ENCODE data around the gene CPEB1.

The CPEB1 gene

DNA sequence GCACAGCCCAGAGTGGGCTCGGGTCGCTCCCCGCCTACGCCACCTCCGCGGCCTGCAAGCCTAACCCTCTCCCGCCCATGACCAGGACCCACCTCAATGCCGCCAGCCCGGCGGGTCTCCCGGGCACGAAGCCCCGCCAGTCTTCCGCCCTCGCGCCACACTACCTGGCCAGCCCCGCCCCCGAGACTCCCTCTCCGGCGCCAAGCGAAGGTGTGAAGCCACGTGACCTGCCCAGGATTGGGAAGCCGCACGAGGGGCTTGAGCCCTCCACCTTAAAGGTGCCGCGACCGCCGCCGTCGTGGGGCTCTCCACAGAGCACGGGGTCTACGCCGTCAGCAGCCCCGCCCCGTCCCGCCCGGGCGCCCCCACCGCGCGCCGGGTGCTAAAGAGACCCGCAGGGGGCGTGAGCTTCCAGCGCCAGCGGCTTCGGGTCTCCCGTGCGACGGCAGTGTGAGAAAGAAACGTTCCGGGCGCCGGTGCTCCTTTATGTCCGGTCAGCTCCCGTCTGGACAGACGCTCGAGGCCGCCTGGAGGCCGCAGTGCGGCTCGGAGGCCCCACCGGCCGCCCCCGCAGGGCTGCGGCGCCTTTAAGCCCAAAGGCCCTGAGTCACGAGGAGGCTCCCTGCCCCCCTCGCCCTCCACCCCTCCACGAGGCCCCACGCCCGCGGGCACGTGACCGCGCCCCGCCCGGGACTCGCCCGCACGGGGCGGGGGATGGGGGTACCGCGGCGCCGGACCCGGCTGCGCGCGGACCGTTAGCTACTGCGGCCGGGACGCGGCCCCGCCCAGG is at the start of gene CPEB1:
Gene CPEB1 (minus strand): TSS at position 319 of the 790 bp plus-strand sequence. CDS start 18,904 bp downstream, outside the sequence.
- peak; percentile 42 to 43 for DNase-seq (ENCODE audit: low read depth in 2 of 2)

DNA sequence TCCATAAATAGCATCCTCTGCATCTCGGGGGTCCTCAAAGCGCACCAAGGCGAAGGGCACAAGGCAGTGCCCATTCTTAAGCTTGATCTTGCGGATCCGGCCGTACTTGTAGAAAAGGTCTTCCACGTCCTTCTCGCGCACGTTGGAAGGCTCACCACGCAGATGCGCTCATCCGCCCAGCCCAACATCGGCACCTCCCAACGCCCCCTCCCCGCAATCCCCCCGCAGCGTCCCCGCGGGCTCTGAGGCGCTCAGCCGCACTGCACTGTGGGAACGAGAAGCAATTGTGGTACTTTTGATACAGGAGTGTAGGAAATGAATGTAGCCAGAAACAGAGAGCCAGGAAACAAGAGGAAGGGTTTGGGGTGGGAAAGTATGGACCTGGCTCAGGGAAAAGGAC is 45.0 kb upstream of the CPEB1 start:
- DNase-seq (ENCODE audit: low read depth in 2 of 2) = no peak

DNA sequence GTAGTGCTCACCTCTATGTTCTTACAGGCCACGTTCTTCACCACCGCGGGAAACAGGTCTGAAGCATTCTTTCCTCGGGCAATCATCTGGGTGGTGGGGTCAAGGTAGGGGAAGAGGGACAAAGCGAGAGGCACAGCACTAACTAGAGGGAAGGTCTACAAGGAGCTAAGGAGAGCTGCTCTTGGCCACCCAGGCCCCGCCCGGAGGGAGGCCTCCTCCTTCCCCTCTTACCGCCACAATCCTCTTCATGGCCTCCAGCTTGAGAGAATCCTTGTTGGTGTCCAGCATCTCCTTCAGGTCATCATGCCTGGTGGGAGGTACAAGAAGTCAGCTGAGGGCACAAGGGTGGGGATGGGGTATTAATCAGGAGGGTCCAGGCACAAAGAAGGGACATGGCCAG is 42.0 kb upstream of the CPEB1 start:
- no peak for DNase-seq (ENCODE audit: low read depth in 2 of 2)

DNA sequence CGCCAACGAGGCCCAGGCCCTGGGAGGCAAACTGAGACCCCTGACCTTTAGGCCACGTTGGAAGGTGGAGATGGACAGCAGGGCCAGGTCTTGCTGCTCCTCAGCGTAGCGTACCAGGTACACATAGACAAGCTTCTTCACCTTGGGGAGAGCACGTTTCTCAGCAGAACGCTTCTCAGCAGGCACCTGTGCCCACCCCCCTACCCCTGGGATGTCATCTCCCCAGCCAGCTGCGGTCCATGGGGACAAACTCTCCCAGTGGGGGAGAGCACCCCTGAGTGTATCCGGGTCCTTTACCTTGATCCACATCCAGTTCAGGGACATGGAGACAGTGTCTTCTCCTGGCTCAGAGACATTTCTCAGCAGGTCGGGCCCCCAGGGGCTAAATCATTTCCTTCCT is 41.5 kb upstream of the CPEB1 start:
- DNase-seq (ENCODE audit: low read depth in 2 of 2) = no peak

DNA sequence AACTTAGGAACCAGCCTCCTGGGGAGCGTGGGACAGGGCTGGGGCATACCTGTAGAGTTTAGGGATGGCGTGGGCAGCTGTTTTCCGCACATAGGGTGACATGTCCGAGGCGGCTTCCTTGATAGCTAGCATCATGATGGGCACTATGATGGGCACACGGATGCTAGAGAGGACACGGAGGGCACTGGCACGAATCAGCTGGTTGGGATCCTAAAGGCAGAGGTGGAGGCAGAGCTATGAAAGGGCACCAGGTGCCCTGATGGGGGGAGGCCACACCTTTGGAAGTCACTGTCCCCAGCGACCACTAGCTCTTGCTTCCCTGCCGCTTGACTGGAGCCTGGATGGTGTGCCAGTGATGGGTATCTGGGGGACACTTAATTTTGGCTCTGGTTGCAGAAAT is 34.2 kb upstream of the CPEB1 start:
- no peak for DNase-seq (ENCODE audit: low read depth in 2 of 2)

DNA sequence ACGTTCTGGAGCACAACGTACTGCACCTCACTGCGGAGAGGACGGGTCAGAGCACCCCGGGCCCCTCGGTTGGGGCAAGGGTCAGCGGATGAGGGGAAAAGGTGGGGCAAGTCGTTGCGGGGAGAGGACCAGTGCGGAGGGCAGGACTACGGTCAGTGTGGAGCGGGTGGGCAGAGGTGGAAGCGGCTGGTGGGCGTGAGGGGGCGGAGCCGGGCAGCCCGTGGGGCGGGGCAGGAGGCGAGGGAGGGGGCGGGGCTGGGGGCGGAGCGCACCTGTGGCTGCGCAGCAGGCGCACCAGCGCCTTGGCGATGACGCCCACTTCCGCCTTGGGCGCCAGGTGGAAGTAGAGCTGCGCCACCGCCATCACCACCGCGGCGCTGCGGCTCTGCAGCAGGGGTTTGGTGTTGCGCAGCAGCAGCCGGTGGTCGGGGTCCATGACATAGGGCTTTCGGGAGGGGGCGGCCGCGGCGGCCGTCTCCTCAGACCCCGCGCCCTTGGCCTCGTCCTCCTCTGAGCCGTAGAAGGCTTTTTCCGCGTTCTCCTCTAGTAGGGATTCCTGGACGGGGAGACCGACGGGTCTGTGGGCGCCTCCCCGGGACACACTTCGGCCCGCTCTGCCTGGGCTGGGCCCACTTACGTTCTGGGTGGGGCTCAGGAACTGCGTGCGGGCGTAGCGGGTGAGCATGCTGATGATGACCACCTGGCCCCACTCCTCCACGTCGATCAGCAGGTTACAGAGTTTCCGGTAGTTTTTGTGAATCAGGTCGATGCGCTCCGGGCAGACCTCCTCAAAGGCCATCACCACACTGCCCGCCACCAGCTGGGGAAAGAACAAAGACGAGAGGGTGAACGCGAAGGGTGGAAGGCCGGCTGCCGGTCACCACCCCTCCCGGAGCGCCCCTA is 33.3 kb upstream of the CPEB1 start:
- DNase-seq (ENCODE audit: low read depth in 2 of 2) = peak; percentile 64 to 65

DNA sequence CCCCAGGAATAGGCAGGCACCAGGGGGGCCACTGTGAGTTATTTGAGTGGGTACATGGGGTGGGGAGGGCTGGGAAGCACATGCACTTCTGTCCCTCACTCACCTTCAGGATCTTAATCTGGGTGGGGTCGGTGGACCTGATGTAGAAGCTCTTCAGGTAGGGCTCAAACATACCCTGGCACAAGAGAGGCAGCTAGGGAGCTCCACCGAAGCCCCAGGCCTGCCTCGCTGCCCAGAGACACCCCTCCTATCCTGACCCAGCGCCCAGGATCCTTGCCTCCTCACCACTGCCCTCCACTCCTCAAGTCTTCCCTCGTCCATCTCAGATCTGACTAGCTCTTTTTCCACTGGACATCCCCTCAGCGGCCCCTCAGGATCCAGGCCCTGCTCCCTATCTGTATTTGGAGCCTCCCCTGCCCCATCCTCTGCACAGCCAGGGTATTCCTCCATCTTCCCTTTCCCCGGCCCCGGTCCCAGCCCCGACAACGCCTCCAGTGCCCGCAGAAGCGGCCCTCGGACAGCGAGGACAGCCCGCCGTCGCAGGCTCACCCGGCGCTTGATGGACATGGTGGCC is 32.5 kb upstream of the CPEB1 start:
- DNase-seq (ENCODE audit: low read depth in 2 of 2) = no peak

DNA sequence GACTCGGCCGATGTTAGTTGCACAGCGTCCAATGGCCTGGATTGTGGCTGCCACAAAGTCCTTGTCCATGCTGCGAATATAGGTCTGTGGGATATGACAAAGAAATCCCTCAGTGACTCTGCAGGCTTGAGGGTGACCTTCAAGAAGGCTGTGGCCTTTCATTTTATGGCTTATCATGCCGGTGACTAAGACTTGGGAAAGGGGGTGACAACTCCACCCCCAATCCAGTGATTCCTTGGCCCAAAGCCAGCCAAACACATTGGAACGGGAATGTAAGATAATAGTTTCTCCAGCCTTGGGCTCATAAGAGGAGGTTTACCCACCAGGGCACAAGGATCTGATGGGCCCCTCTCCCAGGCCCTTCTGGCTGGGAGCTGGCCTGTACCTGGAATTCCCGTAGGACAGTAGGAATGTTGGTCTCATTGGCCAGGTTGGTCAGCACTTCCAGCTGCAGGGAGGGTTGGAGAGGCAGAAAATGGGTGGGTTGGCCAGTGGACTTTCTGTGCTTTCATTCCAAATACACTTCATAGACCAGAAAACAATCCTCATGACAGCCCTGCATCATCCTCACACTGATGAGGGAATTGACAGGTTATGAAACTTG is 30.7 kb upstream of the CPEB1 start:
- DNase-seq (ENCODE audit: low read depth in 2 of 2) = no peak

DNA sequence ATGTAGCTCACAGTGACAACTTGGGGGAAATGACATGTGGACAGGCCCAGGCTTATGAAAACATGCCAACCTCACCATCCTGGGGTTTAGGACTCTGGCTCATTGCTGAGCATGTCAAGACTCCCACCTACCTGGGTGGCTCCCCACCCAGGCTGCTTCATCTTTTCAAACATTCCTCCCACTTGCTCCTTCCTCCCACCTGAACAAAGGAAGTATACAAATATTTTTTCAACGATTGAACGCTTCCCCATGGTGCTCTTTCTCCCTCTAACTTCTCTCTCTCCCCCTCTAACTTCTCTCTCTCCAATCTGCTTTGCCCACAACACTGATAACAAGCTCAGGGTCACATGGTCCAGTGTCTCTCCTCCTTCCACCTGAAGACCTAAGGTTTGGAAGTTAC is 27.7 kb upstream of the CPEB1 start:
- no peak for DNase-seq (ENCODE audit: low read depth in 2 of 2)

DNA sequence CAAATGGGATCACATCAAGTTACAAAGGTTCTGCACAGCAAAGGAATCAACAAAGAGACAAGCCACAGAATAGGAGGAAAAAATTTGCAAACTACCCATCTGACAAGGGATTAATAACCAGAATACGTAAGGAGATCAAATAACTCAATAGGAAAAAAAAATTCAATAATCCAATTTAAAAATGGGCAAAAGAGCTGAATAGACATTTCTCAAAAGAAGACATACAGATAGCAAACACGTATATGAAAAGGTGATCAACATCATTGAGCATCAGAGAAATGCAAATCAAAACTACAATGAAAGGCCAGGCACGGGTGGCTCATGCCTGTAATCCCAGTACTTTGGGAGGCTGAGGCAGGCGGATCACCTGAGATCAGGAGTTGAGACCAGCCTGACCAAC is 23.5 kb upstream of the CPEB1 start:
- DNase-seq (ENCODE audit: low read depth in 2 of 2) = no peak

DNA sequence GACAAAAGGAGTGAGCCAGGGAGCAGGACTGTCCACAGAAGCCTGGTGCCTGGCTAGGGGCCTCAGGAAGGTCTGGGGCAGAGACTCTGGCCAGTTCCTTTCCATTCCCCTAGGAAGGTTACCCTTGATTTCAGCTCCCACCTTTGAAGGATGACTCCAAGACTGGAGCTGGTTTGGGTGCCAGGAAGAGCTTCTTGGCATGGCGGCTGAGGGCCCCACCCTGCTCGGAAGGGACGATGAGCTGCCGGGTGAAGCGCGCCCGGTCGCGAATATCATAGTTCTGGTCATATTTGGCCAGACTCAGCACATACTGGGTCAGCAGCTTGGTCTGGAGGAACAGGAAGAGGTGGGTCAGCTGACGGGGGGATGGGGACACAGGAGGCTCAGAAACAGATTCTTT is 19.4 kb upstream of the CPEB1 start:
- no peak for DNase-seq (ENCODE audit: low read depth in 2 of 2)

DNA sequence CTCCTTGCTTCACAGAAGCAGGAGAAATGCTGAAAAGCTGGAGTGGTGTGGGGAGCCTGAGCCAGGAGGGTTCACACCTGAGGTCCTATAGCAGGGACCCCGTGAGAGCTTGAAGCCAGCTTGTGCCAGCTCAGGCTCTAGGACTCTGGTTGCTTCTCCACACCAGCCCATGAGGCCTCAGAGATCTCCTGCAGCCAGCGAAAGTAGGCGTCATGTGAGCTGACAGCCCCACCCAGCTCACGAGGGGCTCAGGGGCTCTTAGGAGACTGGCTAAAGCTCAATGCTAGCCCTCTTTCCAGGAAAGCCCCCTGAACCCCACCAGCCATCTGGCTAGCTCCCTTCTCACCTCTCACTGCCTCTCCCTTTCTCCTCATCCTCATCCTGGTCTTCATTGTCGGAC is 16.9 kb upstream of the CPEB1 start:
- no peak for DNase-seq (ENCODE audit: low read depth in 2 of 2)

DNA sequence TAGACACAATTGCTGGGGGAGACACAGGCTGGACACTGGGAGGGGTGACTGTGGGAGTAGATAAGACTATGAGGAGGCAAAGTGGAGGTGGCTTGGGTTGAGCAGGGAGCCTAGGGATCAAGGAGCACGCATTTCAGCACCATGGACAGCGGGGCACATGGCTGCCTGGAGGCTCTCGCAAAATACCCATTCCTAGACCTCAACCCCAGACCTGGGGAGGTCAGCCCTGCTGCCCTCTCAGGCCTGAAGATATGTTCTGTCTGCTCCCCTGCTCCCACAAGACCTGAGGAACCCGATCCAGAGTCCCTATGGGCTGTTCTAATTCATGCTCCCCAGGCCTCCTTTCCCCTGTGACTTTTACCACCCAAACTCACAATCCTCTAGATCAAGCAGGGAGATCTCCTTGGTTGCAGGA is 16.0 kb upstream of the CPEB1 start:
- DNase-seq (ENCODE audit: low read depth in 2 of 2) = no peak

DNA sequence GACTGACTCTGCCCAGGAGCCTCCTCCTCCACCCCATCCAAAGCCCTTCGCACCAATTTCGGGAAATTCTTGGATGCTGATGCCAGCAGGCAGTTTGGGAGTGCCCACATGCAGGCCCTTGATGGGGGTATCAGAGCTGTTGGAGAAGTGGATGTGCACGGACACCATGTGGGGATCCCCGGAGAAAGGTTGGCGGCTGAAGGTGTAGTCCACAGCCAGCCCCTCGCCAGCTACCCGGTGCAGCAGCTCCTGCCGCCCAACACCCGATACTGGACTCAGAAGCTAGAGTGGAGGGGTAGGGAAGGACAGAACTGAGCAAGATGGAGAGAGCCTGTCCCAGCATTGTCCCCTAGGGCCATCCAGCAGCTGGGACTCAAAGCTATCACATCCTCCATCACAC is 15.5 kb upstream of the CPEB1 start:
- no peak for DNase-seq (ENCODE audit: low read depth in 2 of 2)

DNA sequence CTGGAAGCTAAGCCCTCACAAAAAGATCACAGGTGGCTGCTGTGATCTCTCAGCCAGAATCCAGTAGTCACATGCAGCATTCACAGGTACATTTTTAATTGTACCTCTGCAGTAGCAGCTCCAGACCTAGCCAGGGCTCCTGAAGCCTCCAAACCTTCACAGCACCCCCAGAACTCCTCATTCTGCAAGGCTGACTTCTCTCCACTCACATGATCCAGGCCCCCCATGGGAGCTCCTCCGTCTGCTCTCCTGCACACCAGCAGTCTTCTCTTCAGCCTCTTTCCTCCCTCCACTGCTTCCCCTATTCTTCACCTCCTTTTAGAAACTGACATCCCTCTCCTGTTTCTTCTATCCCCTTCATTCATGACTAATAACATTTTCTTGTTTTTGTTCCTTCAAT is 13.2 kb upstream of the CPEB1 start:
- no peak for DNase-seq (ENCODE audit: low read depth in 2 of 2)

DNA sequence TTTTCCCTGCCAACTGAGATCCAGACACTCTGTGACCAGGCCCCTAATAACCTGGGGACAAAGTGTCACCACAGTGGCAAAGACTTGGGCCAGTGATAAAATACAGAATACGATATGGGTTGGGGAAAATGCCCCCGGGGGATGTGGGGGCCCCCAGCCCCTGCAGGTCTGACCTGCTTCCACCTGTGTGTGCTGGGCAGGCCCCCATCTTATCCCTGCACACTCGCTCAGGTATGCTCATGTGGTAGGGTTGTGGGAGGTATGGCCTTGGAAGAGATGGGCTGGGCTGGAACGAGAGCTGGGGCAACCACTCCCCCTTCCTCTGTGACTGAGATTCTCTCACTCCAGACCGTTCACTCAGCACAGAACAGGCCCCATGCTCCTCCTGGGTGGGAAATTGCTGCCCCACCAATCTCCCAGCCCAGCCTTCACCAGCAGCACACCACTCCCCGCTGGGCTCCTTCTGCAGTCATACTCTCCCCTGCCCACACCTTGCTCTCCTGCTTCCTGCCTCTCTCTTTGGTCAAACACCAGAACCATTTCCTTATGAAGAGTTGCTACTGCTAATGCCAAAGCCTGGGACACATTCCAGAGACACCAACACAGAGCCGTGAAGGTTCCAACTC is 9.6 kb upstream of the CPEB1 start:
- DNase-seq (ENCODE audit: low read depth in 2 of 2) = no peak

DNA sequence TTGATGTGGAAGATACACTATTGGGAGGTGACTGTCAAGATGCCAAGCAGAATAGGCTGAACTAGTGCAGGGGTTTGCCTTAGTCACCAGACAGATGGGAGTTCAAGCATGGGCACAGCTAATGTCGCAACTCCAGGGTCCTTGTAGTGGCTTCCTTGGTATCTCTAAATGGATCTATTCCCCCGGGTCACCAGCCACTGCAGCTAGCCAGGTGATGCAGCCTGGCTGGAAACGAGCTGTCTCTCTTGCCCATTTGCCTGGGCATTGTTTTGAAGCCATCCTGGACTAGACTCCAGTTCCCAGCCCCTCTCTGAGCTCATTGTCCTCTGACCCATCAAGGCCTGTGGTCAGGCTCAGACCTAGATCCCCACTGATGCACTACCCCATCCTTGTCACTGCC is 8.4 kb upstream of the CPEB1 start:
- no peak for DNase-seq (ENCODE audit: low read depth in 2 of 2)

DNA sequence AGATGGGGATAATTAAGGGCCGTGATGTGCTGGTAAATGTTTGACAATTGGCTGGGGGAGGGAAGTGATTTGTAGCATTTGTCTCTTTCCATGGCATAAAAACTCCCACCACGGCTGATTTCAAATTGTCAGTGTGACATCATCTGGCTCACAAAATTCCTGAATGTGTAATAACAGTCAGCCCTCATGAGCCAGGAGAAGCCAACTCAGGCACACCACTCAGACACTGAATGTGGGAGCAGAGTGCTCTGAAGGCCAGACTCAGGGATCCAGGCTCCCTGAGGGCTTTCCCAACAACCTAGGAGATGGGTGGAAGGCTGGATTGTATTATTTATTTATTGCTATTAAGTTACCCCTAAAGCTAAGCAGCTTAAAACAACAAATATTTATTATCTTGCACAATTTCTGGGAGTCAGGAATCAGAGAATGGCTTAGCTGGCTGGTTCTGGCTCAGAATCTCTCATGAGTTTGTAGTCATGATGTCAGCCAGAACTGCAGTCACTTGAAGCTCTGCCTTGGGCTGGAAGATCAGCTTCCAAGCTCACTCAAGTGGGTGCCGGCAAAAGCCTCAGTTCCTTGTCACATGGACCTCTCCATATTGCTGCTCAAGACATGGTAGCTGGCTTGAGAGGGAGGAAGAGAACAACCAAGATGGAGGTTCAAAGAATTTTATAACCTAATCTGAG is 6.5 kb upstream of the CPEB1 start:
- no peak for DNase-seq (ENCODE audit: low read depth in 2 of 2)

DNA sequence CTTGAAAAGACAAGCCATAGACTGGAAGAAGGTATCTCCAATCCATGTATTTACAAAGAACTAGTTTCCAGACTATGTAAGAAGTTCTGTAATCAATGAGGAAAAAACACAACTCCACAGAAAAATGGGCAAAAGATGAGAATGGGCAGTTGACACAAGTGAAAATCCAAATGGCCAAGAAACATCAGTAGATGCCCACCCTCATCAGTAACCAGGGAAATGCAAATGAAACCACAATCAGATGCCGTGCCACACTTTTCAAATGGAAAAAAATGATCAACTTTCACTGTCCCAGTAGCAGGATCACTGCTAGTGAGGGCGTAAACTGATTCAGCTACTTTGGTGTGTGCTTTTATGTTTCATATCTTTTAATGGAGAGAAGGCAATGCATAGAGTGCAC is 4.5 kb upstream of the CPEB1 start:
- DNase-seq (ENCODE audit: low read depth in 2 of 2) = no peak

DNA sequence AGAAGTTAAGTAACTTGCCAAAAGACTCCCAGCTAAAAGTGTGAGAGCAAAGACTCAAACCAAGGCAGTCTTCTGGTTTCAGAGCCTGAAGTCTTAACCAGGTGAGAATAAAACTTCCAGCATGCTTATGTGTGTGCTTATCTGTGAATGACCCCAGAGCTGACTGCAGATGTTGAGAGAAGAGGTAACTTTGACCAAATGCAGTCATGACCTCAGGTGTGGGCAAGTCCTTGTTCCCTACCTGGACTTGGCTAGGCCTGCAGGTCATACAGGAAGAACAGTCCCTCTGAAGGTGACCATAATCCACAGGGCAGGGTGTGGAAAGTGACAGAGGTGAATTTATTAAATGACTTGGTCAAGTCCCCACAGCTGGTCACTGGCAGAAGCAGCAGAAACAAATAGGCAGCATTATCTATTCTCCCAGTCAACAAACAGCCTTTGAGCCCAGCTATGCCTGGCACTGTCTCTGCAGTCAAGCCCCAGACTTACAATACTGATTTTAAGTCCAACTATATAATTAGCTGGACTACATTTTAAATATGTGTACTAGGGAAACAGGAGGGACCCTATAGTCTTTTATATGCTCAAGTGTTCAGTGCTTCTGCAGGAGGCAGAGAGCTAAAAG is 3.0 kb upstream of the CPEB1 start:
- no peak for DNase-seq (ENCODE audit: low read depth in 2 of 2)
